HG02943 (cell line): ENCODE results near the gene MT1B.
"Not testable (repeated sequence)": the region's sequence is repeated elsewhere in the genome, so short reads cannot be mapped to it uniquely, and the experiment has no call there.

ENCODE experiments used
- ATAC-seq: cut with Tn5 transposase; IDR thresholded peaks from one replicate; pipeline ENCODE4 v1.9.1; 2021; ENCODE audit warnings: mild to moderate bottlenecking, low read depth, moderate library complexity; ENCODE audit not compliant: unreplicated experiment

MT1B gene

DNA sequence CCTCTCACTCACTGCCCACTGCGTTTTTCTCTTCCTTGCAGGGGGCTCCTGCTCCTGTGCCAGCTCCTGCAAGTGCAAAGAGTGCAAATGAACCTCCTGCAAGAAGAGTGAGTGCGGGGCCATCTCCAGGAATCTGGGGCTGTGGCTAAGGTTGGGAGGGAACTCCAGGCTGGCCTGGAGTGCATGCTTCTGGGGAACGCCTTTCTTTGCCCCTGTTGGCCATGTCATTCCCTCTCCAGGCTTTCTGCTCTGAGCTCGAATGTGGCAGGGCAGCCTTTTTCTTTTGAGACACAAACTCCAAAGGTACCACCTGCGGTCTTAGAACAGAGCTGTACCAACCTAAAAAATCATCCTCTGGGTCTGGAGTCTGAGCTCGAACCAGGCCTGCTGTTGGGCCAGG is 33.5 kb upstream of the MT1B start:
- no peak for ATAC-seq

DNA sequence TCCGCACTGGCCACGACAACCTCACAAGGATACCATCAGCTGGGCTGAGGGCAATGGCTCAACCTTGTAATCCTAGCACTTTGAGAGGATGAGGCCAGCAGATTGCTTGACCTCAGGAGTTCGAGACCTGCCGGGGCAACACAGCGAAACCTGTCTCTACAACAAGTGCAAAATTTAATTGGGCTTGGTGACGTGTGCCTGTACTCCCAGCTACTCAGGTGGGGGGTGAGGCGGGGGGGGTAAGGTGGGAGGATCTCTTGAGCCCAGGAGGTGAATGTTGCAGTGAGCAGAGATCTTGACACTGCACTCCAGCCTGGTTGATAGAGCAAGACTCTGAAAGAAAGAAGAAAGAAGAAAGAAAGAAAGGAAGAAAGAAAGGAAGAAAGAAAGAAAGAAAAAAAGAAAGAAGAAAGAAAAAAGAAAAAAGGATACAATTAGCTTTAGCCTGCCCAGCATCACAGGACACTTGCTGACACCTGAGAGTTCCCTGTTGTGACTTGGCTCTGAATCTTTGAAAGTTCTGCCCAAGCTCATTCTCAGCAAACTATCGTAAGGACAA is 31.3 kb upstream of the MT1B start:
- no peak for ATAC-seq

DNA sequence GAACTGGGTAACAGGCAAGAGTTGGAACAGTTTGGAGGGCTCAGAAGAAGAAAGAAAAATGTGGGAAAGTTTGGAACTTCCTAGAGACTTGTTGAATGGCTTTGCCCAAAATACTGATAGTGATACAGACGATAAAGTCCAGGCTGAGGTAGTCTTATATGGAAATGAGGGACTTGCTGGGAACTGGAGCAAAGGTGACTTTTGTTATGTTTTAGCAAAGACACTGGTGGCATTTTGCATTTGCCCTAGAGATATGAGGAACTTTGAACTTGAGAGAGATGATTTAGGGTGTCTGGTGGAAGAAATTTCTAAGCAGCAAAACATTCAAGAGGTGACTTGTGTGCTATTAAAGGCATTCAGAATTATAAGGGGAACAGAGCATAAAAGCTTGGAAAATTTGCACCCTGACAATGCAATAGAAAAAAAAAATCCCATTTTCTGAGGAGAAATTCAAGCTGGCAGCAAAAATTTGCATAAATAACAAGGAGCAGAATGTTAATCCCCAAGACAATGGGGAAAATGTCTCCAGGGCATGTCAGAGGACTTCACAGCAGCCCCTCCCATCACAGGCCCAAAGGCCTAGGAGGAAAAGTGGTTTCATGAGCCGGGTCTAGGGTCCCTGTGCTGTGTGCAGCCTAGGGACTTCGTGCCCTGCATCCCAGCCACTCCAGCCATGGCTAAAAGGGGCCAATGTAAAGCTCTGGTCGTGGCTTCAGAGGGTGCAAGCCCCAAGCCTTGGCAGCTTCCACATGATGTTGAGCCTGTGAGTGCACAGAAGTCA is 29.8 kb upstream of the MT1B start:
- ATAC-seq = not testable (repeated sequence)

DNA sequence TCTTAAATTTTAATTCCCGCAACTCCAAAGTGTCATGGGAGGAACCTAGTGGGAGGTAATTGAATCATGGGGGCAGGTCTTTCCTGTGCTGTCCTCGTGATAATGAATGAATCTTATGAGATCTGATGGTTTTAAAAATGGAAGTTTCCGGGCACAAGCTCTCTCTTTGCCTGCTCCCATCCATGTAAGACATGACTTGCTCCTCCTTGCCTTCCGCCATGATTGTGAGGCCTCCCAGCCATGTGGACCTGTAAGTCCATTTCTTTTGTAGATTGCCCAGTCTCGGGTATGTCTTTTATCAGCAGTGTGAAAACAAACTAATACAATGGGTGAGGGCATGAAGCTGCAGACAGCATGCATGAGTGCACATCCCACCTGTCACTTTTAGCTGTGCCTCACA is 28.5 kb upstream of the MT1B start:
- not testable (repeated sequence) for ATAC-seq

DNA sequence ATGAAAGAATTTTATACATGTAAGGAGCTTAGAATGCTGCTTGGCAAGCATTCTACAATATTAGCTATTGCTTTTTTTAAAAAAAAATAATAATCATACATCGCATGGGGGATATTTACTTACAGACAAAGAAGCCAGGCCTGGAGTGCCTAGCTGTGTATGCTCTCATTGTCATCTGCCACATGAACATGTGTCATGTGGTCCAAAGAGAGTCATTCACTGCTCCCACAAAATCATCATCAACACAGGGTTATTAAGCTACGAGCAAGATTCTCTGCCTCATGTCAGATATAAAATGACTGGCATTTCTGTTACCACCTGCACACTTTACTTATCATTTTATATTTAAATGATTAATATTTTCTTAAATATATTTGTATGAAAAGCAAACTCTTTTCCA is 28.0 kb upstream of the MT1B start:
- ATAC-seq = no peak

DNA sequence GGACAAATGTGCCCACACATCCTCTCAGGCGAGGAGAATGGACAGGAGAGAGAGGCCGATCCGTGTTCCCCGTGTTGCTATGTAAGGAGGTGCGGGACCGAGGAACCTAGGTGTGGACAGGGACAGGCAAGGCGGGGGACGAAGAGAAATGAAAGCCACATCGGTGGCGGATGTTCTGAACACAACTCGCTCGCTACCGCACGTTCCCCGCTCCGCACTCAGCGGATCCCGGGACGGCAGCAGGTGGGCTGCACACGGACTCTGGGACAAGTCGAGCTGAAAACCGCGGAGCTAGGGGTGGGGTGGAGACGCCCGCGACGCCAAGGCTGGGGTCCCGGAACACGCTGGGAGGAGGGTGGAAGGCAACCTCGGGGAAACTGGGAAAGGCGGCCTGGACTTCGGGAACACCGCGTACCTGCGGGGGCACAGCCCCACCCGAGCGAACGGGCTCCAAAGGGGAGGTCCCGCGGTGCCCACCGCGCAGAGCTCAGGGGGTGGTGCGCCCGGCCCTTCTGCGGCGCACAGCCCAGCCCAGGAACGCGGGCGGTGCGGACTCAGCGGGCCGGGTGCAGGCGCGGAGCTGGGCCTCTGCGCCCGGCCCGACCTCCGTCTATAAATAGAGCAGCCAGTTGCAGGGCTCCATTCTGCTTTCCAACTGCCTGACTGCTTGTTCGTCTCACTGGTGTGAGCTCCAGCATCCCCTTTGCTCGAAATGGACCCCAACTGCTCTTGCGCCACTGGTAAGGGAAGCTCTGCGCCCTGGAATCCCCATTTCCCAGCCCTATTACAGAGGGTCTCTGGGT is 26.3 kb upstream of the MT1B start, which contains the start of gene MT1E:
Gene MT1E, plus strand, starts transcription at position 642 of the 803 bp plus-strand sequence. Its CDS starts 71 bp downstream, at position 713.
- no peak for ATAC-seq

DNA sequence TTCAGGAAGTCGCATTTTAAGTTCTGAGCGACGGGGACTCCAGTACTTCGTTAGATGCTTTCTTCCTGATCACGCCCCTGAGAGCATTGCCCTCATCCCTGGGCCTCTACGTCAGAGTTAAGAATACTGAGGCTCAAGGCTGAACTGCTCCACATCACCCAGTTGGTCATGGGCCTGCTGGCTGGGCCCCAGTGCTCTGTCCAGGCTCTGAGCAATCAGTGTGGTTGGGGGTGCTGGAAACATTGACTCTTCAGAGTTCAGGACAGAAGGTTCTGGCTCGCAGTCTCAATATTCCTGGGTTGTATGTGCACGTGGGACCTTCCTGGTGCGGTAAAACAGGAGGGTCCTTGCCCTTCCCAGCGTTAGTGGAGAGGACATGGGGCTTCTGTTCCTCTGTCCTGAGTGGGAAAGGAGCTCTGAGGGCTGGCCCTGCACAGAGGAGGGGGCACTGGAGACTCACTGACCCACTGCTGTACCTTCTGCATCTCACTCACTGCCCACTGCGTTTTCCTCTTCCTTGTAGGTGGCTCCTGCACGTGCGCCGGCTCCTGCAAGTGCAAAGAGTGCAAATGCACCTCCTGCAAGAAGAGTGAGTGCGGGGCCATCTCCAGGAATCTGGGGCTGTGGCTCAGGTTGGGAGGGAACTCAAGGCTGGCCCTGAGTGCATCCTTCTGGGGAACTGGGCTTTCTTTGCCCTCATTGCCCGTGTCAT is 25.6 kb upstream of the MT1B start:
- ATAC-seq = no peak

DNA sequence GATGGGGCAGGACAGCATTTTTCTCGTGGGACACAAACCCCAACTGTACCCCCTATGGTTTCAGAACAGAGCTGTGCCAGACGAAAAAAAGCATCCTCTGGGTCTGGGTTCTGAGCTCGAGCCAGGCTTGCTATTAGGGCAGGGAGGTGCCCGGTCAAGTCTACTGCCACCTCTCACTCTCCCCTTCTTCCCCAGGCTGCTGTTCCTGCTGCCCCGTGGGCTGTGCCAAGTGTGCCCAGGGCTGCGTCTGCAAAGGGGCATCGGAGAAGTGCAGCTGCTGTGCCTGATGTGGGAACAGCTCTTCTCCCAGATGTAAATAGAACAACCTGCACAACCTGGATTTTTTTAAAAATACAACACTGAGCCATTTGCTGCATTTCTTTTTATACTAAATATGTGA is 25.0 kb upstream of the MT1B start:
- ATAC-seq = no peak

DNA sequence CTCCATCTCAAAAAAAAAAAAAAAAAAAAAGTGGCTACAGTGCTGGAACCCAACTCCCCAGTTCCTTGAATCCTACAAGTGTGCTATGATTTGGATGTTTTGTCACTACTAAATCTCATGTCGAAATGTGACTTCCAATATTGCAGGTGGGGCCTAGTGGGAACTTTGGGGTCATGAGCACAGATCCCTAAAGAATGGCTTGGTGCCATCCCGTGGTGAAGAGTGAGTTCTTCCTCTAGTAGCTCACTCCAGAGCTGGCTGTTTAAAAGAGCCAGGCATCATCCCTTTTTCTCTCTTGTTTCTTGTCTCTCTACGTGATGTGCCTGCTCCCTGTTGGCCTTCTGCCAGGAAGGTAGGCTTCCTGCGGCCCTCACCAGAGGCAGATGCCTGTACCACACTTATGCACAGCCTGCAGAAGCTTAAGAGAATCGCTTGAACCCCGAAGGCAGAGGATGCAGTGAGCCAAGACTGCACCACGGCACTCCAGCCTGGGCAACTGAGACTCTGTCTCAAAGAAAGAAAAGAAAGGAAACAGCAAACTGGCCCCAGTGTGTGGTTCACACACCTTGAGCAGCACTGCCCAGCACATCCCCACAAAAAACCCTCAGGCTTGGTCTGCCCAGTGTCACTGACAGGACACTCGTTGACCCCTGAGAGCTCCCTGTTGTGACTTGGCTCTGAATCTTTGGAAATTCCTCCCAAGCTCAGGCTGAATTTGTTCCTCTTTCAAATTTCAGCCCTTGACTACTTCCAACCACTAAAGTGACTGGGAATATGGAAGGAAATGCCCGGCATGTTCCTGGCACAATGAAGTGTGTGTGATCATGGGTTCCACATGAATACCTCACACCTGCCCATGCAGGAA is 23.0 kb upstream of the MT1B start:
- no peak for ATAC-seq

DNA sequence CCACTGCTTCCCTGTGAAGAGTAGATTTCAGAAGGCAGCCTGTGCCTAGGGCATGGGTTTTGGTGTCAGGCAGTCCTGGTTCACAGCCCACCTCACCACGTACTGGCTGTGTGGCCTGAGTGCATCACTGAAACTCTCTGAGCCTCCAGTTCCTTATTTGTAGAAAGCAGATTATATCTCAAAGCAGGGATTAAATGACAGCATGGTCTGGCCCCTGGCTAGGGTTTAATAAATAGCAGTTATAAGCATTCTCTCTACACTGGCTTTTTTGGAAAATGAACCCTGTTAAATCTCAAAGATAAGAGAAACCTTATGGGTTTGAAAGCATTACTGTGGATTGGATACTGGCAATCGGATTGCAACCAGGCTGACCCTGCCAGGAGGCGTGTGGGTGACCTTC is 22.2 kb upstream of the MT1B start:
- ATAC-seq = no peak

DNA sequence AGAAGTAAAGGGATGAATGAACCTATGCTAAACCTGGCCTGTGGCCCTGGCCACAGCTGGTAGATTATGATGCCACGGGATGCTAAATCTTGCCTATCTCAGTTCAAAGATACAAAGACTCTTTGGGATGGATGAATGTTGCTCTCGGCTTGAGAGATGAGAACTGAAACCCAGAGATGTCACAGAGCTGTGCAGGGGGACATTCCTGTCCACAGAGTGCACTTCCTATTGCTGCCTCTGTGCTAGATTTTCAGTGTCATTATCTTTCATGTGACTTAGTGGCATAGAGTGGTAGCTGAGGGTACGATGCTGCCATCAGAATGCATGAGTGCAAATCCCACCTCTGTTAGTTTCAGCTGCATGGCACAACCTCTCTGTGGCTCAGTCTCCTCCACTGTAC is 21.6 kb upstream of the MT1B start:
- ATAC-seq = no peak

DNA sequence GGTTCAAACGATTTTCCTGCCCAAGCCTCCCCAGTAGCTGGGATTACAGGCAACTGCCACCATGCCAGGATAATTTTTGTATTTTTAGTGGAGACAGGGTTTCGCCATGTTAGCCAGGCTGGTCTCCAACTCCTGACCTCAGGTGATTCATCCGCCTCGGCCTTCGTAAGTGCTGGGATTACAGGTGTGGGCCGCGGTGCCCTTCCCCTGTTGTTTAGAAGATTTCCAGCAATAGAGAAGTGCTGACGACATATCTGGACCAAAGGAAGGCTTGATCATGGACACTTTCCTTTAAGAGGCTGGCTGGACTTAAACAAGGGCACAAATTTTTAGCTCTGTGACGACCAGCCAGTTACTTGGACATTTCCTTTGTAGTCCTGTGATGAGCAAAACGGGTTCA is 20.5 kb upstream of the MT1B start:
- no peak for ATAC-seq

DNA sequence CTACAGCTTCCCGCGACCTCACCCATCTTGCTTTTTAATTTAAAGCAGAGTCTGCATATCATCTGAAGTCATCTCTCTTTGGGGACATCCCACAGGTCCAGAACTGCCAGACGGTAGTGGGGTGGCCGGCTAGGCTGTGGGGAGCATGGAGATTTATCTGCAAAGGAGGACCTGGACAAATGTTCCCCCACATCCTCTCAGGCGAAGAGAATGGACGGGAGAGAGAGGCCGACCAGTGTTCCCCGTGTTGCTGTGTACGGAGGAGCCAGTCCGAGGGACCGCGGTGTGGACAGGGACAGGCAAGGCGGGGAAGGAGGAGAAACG is 19.9 kb upstream of the MT1B start:
- no peak for ATAC-seq

DNA sequence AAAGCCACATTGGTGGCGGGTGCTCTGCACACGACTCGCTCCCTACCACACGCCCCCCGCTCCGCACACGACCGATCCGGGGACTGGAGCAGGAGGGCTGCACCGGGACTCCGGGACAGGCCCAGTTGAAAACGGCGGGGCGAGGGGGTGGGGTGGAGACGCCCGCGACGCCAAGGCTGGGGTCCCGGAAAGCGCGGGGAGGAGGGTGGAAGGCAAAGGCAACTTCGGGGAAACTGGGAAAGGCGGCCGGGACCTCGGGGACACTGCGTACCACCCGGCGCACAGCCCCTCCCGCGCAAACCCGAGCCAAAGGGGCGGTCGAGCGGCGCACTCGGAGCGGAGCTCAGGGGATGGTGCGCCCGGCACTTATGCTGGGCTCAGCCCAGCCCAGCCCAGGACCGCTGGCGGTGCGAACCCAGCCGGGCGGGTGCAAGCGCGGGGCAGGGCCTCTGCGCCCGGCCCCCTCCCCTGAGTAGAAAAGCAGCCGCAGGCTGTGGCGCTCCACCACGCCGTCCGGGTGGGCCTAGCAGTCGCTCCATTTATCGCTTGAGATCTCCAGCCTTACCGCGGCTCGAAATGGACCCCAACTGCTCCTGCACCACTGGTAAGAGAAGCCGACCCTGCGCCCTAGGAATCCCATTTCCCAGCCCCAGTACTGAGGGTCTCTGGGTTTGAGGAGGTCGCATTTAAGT is 19.4 kb upstream of the MT1B start, which contains the start of gene MT1M:
Gene MT1M, plus strand, starts transcription at position 504 of the 692 bp plus-strand sequence. Its CDS starts 73 bp downstream, at position 577.
- ATAC-seq = no peak

DNA sequence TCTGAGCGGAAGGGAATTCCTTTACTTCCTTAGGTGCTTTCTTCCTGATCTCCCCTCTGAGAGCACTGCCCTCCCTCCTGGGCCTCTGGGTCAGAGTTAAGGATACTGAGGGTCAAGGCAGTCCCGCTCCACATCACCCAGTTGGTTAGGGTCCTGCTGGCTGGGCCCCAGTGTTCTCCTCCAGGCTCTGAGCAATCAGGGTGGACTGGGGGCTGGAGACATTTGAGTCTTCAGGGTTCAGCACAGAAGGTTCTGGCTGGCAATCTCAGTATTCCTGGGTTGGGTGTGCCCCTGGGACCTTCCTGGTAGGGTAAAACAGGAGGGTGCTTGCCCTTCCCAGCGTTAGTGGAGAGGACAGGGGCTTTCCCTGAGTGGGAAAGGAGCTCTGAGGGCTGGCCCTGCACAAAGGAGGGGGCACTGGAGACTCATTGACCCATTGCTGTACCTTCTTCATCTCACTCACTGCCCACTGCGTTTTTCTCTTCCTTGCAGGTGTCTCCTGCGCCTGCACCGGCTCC is 18.8 kb upstream of the MT1B start:
- no peak for ATAC-seq

DNA sequence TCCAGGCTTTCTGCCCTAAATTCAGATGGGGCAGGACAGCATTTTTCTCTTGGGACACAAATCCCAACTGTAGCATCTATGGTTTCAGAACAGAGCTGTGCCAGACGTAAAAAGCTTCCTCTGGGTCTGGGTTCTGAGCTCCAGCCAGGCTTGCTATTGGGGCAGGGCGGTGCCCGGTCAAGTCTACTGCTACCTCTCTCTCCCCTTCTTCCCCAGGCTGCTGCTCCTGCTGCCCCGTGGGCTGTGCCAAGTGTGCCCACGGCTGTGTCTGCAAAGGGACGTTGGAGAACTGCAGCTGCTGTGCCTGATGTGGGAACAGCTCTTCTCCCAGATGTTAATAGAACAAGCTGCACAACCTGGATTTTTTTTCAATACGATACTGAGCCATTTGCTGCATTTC is 18.2 kb upstream of the MT1B start:
- no peak for ATAC-seq

DNA sequence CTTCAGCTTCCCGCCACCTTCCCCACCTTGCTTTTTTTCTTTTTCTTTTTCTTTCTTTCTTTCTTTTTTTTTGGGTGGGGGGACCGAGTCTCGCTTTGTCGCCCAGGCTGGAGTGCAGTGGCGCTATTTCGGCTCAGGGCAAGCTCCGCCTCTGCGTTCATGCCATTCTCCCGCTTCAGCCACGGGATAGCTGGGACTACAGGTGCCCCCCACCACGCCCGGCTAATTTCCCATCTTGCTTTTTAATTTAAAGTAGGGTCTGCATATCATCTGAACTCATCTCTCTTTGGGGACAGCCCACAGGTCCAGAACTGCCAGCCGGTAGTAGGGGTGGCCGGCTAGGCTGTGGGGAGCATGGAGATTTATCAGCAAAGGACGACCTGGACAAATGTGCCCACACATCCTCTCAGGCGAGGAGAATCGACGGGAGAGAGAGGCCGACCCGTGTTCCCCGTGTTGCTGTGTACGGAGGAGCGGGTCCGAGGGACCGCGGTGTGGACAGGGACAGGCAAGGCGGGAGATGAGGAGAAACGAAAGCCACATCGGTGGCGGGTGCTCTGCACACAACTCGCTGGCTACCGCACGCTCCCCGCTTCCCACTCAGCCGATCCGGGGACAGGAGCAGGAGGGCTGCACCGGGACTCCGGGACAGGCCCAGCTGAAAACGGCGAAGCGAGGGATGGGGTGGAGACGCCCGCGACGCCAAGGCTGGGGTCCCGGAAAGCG is 16.8 kb upstream of the MT1B start:
- ATAC-seq = no peak

DNA sequence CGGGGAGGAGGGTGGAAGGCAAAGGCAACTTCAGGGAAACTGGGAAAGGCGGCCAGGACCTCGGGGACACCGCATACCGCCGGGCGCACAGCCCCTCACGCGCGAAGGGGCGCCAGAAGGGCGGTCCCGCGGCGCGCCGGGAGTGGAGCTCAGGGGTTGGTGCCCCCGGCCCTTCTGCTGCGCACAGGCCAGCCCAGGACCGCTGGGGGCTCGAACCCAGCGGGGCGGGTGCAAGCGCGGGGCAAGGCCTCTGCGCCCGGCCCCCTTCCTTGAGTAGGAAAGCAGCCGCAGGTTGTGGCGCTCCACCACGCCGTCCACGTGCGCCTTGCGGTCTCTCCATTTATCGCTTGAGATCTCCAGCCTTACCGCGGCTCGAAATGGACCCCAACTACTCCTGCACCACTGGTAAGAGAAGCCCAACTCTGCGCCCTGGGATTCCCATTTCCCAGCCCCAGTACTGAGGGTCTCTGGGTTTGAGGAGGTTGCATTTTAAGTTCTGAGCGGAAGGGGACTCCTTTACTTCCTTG is 16.2 kb upstream of the MT1B start:
- ATAC-seq = no peak
